ENCODE measurements around the gene POU3F1. TPM values are rescaled to one million over a fixed set of nuclear protein-coding genes. Genes with fewer than 3 reads are reported as not detected.

The POU3F1 gene
- total and polyA plus RNA-seq, 10 of the 15 experiments (the other 5 are each of a cell fraction or from before 2014, with no cell fraction given), result 0.04 to 0.53 (median 0.10) TPM; not detected in 3

DNA sequence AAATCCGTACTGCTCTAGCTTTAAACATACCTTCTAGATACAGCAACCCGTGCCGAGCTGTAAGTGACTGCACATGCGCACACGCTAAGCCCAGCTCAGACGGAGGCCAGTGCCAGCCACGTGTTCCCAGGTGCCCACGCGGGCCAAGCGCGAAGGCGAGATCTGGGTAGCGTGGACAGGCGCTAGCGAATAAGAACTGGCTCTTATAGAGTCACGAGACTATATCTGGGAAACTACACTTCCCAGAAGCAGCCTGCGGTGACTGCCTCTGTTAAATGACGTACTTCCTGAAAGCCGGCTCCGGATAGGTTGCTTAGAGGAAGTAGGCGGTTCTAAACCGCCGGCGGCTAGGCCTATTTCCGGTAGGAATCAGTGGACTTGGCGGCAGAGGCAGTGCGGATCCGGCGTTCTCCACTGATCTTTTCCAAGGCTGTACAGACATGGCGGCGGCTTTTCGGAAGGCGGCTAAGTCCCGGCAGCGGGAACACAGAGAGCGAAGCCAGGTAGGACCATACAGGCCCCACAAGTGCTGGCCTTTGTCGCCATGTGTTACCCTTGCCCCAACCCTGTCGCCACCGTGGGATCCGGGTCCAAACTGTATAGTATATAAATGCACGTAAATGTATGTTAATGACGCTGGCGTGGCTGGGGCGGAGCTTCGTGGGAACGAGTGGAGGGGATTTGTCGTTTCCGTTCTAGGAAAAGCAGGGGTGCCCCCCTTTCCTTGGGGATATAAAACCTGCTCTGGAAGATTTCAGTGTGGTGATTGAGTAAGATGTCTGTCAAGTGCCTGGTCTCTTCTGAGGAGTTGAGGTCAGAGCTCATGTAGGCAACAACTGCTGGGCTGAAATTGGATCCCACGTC lies 34.0 kb downstream of the POU3F1 start, which contains the start of gene UTP11 (continued):
- TF ChIP-seq, protein P1, sequence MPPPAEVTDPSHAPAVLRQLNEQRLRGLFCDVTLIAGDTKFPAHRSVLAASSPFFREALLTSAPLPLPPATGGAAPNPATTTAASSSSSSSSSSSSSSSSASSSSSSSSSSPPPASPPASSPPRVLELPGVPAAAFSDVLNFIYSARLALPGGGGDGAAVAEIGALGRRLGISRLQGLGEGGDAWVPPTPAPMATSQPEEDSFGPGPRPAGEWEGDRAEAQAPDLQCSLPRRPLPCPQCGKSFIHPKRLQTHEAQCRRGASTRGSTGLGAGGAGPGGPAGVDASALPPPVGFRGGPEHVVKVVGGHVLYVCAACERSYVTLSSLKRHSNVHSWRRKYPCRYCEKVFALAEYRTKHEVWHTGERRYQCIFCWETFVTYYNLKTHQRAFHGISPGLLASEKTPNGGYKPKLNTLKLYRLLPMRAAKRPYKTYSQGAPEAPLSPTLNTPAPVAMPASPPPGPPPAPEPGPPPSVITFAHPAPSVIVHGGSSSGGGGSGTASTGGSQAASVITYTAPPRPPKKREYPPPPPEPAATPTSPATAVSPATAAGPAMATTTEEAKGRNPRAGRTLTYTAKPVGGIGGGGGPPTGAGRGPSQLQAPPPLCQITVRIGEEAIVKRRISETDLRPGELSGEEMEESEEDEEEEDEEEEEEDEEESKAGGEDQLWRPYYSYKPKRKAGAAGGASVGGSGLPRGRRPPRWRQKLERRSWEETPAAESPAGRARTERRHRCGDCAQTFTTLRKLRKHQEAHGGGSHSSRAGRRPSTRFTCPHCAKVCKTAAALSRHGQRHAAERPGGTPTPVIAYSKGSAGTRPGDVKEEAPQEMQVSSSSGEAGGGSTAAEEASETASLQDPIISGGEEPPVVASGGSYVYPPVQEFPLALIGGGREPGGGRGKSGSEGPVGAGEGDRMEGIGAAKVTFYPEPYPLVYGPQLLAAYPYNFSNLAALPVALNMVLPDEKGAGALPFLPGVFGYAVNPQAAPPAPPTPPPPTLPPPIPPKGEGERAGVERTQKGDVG (CRISPR knock-in tag; IDR thresholded peaks at IDR 0.05), result 0 out of 2 replicates have a peak, but pooled peaks have one; percentile 70
- TF ChIP-seq IRF4 (IDR thresholded peaks at IDR 0.05; ENCODE audit: low read depth, low read length) (no peak), WRNIP1 (IDR thresholded peaks at IDR 0.05; ENCODE audit: borderline replicate concordance, low read depth, low read length) (no peak), LARP7 (IDR thresholded peaks at IDR 0.05) (peak; percentile 14), BACH1 (IDR thresholded peaks at IDR 0.05; ENCODE audit: borderline replicate concordance) (no peak), EED (IDR thresholded peaks at IDR 0.05; ENCODE audit: low read depth) (peak; percentile 51), JUND (IDR thresholded peaks at IDR 0.05; ENCODE audit: low read depth, low read length) (no peak), MEF2B (IDR thresholded peaks at IDR 0.05; ENCODE audit: partially characterized antibody, poor library complexity, severe bottlenecking) (peak; percentile 55), IKZF1 (conservative IDR thresholded peaks at IDR 0.05) (peak; percentile 94), SMARCA5 (IDR thresholded peaks at IDR 0.05) (no peak), SRF (IDR thresholded peaks at IDR 0.05; ENCODE audit: low read depth in 2 of 2, low read length in 2 of 2) (no peak), KAT2A (conservative IDR thresholded peaks at IDR 0.05; ENCODE audit: control insufficient read depth, low read depth, low read length) (no peak)
- TF ChIP-seq, protein P2, sequence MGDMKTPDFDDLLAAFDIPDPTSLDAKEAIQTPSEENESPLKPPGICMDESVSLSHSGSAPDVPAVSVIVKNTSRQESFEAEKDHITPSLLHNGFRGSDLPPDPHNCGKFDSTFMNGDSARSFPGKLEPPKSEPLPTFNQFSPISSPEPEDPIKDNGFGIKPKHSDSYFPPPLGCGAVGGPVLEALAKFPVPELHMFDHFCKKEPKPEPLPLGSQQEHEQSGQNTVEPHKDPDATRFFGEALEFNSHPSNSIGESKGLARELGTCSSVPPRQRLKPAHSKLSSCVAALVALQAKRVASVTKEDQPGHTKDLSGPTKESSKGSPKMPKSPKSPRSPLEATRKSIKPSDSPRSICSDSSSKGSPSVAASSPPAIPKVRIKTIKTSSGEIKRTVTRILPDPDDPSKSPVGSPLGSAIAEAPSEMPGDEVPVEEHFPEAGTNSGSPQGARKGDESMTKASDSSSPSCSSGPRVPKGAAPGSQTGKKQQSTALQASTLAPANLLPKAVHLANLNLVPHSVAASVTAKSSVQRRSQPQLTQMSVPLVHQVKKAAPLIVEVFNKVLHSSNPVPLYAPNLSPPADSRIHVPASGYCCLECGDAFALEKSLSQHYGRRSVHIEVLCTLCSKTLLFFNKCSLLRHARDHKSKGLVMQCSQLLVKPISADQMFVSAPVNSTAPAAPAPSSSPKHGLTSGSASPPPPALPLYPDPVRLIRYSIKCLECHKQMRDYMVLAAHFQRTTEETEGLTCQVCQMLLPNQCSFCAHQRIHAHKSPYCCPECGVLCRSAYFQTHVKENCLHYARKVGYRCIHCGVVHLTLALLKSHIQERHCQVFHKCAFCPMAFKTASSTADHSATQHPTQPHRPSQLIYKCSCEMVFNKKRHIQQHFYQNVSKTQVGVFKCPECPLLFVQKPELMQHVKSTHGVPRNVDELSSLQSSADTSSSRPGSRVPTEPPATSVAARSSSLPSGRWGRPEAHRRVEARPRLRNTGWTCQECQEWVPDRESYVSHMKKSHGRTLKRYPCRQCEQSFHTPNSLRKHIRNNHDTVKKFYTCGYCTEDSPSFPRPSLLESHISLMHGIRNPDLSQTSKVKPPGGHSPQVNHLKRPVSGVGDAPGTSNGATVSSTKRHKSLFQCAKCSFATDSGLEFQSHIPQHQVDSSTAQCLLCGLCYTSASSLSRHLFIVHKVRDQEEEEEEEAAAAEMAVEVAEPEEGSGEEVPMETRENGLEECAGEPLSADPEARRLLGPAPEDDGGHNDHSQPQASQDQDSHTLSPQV (IDR thresholded peaks at IDR 0.05), result peak; percentile 87; the same call in 1 of the 2 replicates
- TF ChIP-seq, protein P3, sequence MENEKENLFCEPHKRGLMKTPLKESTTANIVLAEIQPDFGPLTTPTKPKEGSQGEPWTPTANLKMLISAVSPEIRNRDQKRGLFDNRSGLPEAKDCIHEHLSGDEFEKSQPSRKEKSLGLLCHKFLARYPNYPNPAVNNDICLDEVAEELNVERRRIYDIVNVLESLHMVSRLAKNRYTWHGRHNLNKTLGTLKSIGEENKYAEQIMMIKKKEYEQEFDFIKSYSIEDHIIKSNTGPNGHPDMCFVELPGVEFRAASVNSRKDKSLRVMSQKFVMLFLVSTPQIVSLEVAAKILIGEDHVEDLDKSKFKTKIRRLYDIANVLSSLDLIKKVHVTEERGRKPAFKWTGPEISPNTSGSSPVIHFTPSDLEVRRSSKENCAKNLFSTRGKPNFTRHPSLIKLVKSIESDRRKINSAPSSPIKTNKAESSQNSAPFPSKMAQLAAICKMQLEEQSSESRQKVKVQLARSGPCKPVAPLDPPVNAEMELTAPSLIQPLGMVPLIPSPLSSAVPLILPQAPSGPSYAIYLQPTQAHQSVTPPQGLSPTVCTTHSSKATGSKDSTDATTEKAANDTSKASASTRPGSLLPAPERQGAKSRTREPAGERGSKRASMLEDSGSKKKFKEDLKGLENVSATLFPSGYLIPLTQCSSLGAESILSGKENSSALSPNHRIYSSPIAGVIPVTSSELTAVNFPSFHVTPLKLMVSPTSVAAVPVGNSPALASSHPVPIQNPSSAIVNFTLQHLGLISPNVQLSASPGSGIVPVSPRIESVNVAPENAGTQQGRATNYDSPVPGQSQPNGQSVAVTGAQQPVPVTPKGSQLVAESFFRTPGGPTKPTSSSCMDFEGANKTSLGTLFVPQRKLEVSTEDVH (IDR thresholded peaks at IDR 0.05; ENCODE audit: low read depth, partially characterized antibody), result peak; percentile 88
- TF ChIP-seq, protein P4, sequence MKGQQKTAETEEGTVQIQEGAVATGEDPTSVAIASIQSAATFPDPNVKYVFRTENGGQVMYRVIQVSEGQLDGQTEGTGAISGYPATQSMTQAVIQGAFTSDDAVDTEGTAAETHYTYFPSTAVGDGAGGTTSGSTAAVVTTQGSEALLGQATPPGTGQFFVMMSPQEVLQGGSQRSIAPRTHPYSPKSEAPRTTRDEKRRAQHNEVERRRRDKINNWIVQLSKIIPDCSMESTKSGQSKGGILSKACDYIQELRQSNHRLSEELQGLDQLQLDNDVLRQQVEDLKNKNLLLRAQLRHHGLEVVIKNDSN (IDR thresholded peaks at IDR 0.05; ENCODE audit: borderline replicate concordance, extremely low read length, insufficient read depth, low read depth, low read length), result peak; percentile 84
- TF ChIP-seq, protein P5, sequence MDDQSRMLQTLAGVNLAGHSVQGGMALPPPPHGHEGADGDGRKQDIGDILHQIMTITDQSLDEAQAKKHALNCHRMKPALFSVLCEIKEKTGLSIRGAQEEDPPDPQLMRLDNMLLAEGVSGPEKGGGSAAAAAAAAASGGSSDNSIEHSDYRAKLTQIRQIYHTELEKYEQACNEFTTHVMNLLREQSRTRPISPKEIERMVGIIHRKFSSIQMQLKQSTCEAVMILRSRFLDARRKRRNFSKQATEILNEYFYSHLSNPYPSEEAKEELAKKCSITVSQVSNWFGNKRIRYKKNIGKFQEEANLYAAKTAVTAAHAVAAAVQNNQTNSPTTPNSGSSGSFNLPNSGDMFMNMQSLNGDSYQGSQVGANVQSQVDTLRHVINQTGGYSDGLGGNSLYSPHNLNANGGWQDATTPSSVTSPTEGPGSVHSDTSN (IDR thresholded peaks at IDR 0.05; ENCODE audit: insufficient replicate concordance, low read depth, low read length), result no peak

All from GM12878 (cell line).